ENCODE data around the gene VSX2. TPM values are rescaled to one million over a fixed set of nuclear protein-coding genes. Genes with fewer than 3 reads are reported as not detected.
A peak's percentile ranks its signal among the peaks of the same experiment; 100 is the strongest.

VSX2 gene
- total and polyA plus RNA-seq, 9 donors, result not detected

DNA sequence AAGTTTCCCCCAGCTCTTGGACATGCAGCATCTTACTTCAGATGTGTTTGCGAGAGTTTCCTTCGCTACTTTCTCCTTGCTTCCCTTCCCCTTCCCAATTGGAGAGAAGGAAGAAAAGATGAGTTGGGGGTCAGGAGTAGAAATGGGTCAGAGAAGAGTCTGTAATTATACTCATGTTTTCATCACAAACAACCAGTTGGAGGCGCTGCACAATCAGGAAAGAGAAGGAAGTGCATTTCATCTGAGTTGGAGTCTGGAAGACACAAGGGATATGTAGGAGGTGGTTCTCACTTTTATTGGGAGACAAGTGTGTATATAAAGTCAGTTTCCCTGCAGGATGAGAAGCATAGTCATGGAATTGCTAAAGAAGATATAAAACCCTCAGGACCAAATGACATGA lies 31.3 kb upstream of the VSX2 start:
- H3K4me1 ChIP-seq (ENCODE audit: control insufficient read depth, insufficient read depth, low read length), result no peaks in the 10 kb centered on the region
- H3K9me3 ChIP-seq (replicated peaks; ENCODE audit: control insufficient read depth, low read depth, low read length), result no peaks in the 10 kb centered on the region
- no peak overlapping the region for H3K27ac ChIP-seq (ENCODE audit: low read length)
- DNase-seq, result no peak
- H3K4me3 ChIP-seq (ENCODE audit: low read length), result no peak overlapping the region
- whole genome bisulfite sequencing (ENCODE audit: insufficient coverage), result no CpG with 5 or more reads among the region's 3 CpGs
- H3K27me3 ChIP-seq (ENCODE audit: control insufficient read depth, insufficient read depth, low read length), result peaks cover 6% of the 10 kb centered on the region
- H3K36me3 ChIP-seq (ENCODE audit: control insufficient read depth, insufficient read depth, low read length), result no peaks in the 10 kb centered on the region

DNA sequence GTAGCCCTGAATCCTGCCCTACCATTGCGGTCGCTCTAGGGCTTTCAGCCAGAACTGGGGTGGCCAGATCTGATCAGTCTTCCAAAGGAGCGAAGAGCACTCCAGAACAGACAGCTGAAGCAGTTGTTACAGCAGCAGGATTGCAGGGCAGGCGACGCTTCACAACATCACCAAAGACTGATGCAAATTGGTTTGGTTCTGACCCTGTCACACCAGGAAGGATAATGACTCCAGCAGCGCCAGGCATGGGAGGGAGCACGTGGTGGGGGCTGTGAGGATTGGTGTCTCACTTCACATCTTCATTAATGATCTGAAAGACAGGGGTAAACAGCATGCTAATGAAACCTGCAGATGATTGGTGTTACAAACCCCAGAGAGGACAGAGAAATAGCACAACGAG lies 30.6 kb upstream of the VSX2 start:
- peaks cover 10% of the 10 kb centered on the region for H3K27me3 ChIP-seq (ENCODE audit: control insufficient read depth, insufficient read depth, low read length)
- H3K4me3 ChIP-seq (ENCODE audit: low read length), result no peak overlapping the region
- H3K9me3 ChIP-seq (replicated peaks; ENCODE audit: control insufficient read depth, low read depth, low read length), result no peaks in the 10 kb centered on the region
- no peak overlapping the region for H3K27ac ChIP-seq (ENCODE audit: low read length)
- no peak for DNase-seq
- no peaks in the 10 kb centered on the region for H3K36me3 ChIP-seq (ENCODE audit: control insufficient read depth, insufficient read depth, low read length)
- H3K4me1 ChIP-seq (ENCODE audit: control insufficient read depth, insufficient read depth, low read length), result no peaks in the 10 kb centered on the region
- 67% methylated on average over 7 of the region's 8 CpGs for WGBS (ENCODE audit: insufficient coverage)

DNA sequence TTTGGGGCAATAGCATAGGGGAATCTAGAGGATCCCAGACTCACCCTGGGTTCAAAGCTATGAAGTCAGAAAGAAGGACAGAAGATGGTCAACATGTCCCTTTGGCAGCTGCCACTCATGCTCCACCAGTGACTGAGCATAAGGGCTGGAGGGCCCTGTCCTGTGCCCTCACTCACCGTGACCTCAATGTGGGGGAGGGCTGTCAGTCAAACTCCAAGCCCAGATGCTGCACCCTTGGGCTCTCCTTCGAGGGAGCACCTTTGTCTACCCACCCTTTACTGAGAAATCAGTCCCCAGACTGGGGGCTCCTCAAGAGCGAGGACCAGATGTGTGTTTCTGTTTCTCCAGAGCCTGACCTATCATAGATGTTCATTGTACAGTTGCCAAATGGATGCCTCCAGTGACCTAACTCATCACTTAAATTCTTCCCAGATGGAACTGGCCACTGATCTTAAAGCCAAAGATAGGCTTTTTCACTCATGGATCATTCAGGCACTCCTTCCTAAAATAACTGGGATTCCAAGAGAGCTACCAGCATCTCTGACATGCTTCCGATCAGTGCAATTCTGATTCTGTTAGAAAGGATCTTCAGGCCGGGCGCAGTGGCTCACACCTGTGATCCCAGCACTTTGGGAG lies 27.2 kb upstream of the VSX2 start:
- no peaks in the 10 kb centered on the region for H3K36me3 ChIP-seq (ENCODE audit: control insufficient read depth, insufficient read depth, low read length)
- H3K27ac ChIP-seq (ENCODE audit: low read length), result no peak overlapping the region
- no peak overlapping the region for H3K4me3 ChIP-seq (ENCODE audit: low read length)
- H3K9me3 ChIP-seq (replicated peaks; ENCODE audit: control insufficient read depth, low read depth, low read length), result no peaks in the 10 kb centered on the region
- H3K4me1 ChIP-seq (ENCODE audit: control insufficient read depth, insufficient read depth, low read length), result no peaks in the 10 kb centered on the region
- peaks cover 22% of the 10 kb centered on the region for H3K27me3 ChIP-seq (ENCODE audit: control insufficient read depth, insufficient read depth, low read length)
- WGBS (ENCODE audit: insufficient coverage), result 42% methylated on average over 2 of the region's 6 CpGs
- no peak for DNase-seq

- no peaks in the 10 kb centered on the region for H3K36me3 ChIP-seq (ENCODE audit: control insufficient read depth, insufficient read depth, low read length)
- no peak overlapping the region for H3K27ac ChIP-seq (ENCODE audit: low read length)
- no peak for DNase-seq
- H3K9me3 ChIP-seq (replicated peaks; ENCODE audit: control insufficient read depth, low read depth, low read length), result no peaks in the 10 kb centered on the region
- 66% methylated on average over 17 of the region's 21 CpGs for WGBS (ENCODE audit: insufficient coverage)
- peaks cover 3% of the 10 kb centered on the region for H3K4me1 ChIP-seq (ENCODE audit: control insufficient read depth, insufficient read depth, low read length)
- no peak overlapping the region for H3K4me3 ChIP-seq (ENCODE audit: low read length)
- H3K27me3 ChIP-seq (ENCODE audit: control insufficient read depth, insufficient read depth, low read length), result peaks cover 35% of the 10 kb centered on the region
These were observed 25.1 kb upstream of the VSX2 start for GRCh38 chr14:74213907-74214803.

- no peak overlapping the region for H3K4me3 ChIP-seq (ENCODE audit: low read length)
- peaks cover 3% of the 10 kb centered on the region for H3K4me1 ChIP-seq (ENCODE audit: control insufficient read depth, insufficient read depth, low read length)
- no peaks in the 10 kb centered on the region for H3K9me3 ChIP-seq (replicated peaks; ENCODE audit: control insufficient read depth, low read depth, low read length)
- peaks cover 41% of the 10 kb centered on the region for H3K27me3 ChIP-seq (ENCODE audit: control insufficient read depth, insufficient read depth, low read length)
- no peaks in the 10 kb centered on the region for H3K36me3 ChIP-seq (ENCODE audit: control insufficient read depth, insufficient read depth, low read length)
- DNase-seq, result no peak
- H3K27ac ChIP-seq (ENCODE audit: low read length), result no peak overlapping the region
- 87% methylated on average over 11 of the region's 11 CpGs for whole genome bisulfite sequencing (ENCODE audit: insufficient coverage)
These were observed 22.6 kb upstream of the VSX2 start for GRCh38 chr14:74216671-74217070.

GRCh38 chr14:74217672-74218448 lies 21.4 kb upstream of the VSX2 start:
- peaks cover 45% of the 10 kb centered on the region for H3K27me3 ChIP-seq (ENCODE audit: control insufficient read depth, insufficient read depth, low read length)

DNA sequence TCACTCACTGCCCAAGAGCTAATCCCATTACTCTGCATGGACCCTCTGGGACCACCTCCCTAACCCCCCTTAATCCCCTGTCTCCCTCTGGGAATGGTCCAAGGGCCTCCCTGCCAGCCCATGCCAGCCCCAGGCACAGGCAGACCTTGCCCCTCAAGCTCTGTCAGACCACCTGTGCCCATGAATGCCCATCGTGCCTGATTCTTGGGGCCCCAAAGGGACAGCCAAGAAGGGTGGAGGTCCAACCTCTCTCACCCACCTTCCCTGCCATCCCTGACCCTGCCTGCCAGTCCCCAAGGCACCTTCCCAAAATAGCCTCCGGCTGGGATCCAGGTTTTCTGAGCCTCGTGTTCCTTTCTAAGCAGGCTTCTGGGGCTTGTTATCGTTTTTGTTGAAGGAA lies 20.8 kb upstream of the VSX2 start:
- no peak overlapping the region for H3K27ac ChIP-seq (ENCODE audit: low read length)
- no peak overlapping the region for H3K4me3 ChIP-seq (ENCODE audit: low read length)
- WGBS (ENCODE audit: insufficient coverage), result 58% methylated on average over 2 of the region's 4 CpGs
- H3K9me3 ChIP-seq (replicated peaks; ENCODE audit: control insufficient read depth, low read depth, low read length), result no peaks in the 10 kb centered on the region
- H3K4me1 ChIP-seq (ENCODE audit: control insufficient read depth, insufficient read depth, low read length), result peaks cover 3% of the 10 kb centered on the region
- no peaks in the 10 kb centered on the region for H3K36me3 ChIP-seq (ENCODE audit: control insufficient read depth, insufficient read depth, low read length)
- peaks cover 42% of the 10 kb centered on the region for H3K27me3 ChIP-seq (ENCODE audit: control insufficient read depth, insufficient read depth, low read length)
- DNase-seq, result no peak

More at GRCh38 chr14:74217672-74218448, 21.4 kb upstream of the VSX2 start:
- WGBS (ENCODE audit: insufficient coverage), result 13% methylated on average over 39 of the region's 40 CpGs
- no peaks in the 10 kb centered on the region for H3K9me3 ChIP-seq (replicated peaks; ENCODE audit: control insufficient read depth, low read depth, low read length)
- peaks cover 3% of the 10 kb centered on the region for H3K4me1 ChIP-seq (ENCODE audit: control insufficient read depth, insufficient read depth, low read length)
- H3K27ac ChIP-seq (ENCODE audit: low read length), result no peak overlapping the region
- H3K36me3 ChIP-seq (ENCODE audit: control insufficient read depth, insufficient read depth, low read length), result no peaks in the 10 kb centered on the region
- no peak overlapping the region for H3K4me3 ChIP-seq (ENCODE audit: low read length)
- DNase-seq, result peak; percentile 50

- peaks cover 40% of the 10 kb centered on the region for H3K27me3 ChIP-seq (ENCODE audit: control insufficient read depth, insufficient read depth, low read length)
- no peaks in the 10 kb centered on the region for H3K9me3 ChIP-seq (replicated peaks; ENCODE audit: control insufficient read depth, low read depth, low read length)
- no peaks in the 10 kb centered on the region for H3K36me3 ChIP-seq (ENCODE audit: control insufficient read depth, insufficient read depth, low read length)
These were observed 19.7 kb upstream of the VSX2 start for GRCh38 chr14:74219277-74220205.

GRCh38 chr14:74220991-74221390 lies 18.3 kb upstream of the VSX2 start:
- no peak for DNase-seq
- Histone ChIP-seq H3K27me3 (ENCODE audit: control insufficient read depth, insufficient read depth, low read length) (peaks cover 35% of the 10 kb centered on the region), H3K4me1 (ENCODE audit: control insufficient read depth, insufficient read depth, low read length) (peaks cover 3% of the 10 kb centered on the region), H3K4me3 (ENCODE audit: low read length) (no peak overlapping the region), H3K9me3 (replicated peaks; ENCODE audit: control insufficient read depth, low read depth, low read length) (no peaks in the 10 kb centered on the region), H3K36me3 (ENCODE audit: control insufficient read depth, insufficient read depth, low read length) (no peaks in the 10 kb centered on the region), H3K27ac (ENCODE audit: low read length) (no peak overlapping the region)
- 72% methylated on average over 6 of the region's 6 CpGs for WGBS (ENCODE audit: insufficient coverage)

More at GRCh38 chr14:74219277-74220205, 19.7 kb upstream of the VSX2 start:
- H3K4me1 ChIP-seq (ENCODE audit: control insufficient read depth, insufficient read depth, low read length), result peaks cover 3% of the 10 kb centered on the region
- no peak for DNase-seq
- H3K27ac ChIP-seq (ENCODE audit: low read length), result no peak overlapping the region
- H3K4me3 ChIP-seq (ENCODE audit: low read length), result no peak overlapping the region
- WGBS (ENCODE audit: insufficient coverage), result 59% methylated on average over 6 of the region's 13 CpGs
